Right cardiac atrium (tissue), 5 donors: ENCODE results near the gene CNTNAP1. TPM values are rescaled to one million over a fixed set of nuclear protein-coding genes. Genes with fewer than 3 reads are reported as not detected.

Experiments
- ATAC-seq, 2 donors: fragments of 200-7000 bp; cut with Tn5 transposase; one replicate each; pipeline versions ENCODE4 v1.8.0 to v1.9.1; 2020; ENCODE audit warnings: moderate library complexity in 2 of 2, mild to moderate bottlenecking in 1 of 2
- DNase-seq, 3 donors: peaks; one replicate each; pipeline ENCODE4 v3.0.0-alpha.2; 2020
- H3K27ac ChIP-seq: one replicate; pipeline ENCODE4 v1.5.1; 2013; ENCODE audit warnings: mild to moderate bottlenecking, low read length, control low read depth, moderate library complexity
- H3K27me3 ChIP-seq: one replicate; pipeline ENCODE4 v1.6.1; 2013; ENCODE audit not compliant: control insufficient read depth, insufficient read depth
- H3K4me1 ChIP-seq: one replicate; pipeline ENCODE4 v1.6.1; 2013; ENCODE audit warnings: low read length; ENCODE audit not compliant: control insufficient read depth, insufficient read depth
- H3K4me3 ChIP-seq: one replicate; pipeline ENCODE4 v1.5.1; 2013; ENCODE audit warnings: low read length, control low read depth
- H3K9me3 ChIP-seq: one replicate; pipeline ENCODE4 v1.6.1; 2013; ENCODE audit warnings: low read length; ENCODE audit not compliant: control insufficient read depth
- WGBS: extraction: QIAGEN DNeasy Blood & Tissue Kit; methylation state at CpG from one replicate; pipeline ENCODE4 v1.1.7; 2013; 5-methylcytosine and 5-hydroxymethylcytosine counted together
- intact Hi-C, 4 donors: fragments of 100-400 bp; cut with DNase I; formaldehyde crosslinking; loops; one replicate each; pipeline versions ENCODE4 v1.11.0 to v1.14.0; 2022 to 2023
- polyA plus RNA-seq: library from polyadenylated mRNA; stranded (reverse); fragments of 200-250 nt; gene quantifications from one replicate; pipeline ENCODE4 v1.2.3, GENCODE V29; 2013
- total RNA-seq, 4 donors: library from RNA; stranded (reverse); fragmentation: NEBNext Ultra II Directional; extraction: Animal tissue kit (Norgen Biotek cat#: 25700); gene quantifications; one replicate each; pipeline ENCODE4 v1.2.1, GENCODE V29; 2021
- donor health status: healthy with polysubstance abuse.
- donor health status: DM: no; HTN: yes; CAD: no.
- donor health status: DM: no; HTN: no; CAD: no.
- donor health status: DM: no; HTN: yes; CAD: no; lungs with severe emphysema.
- donor health status: DM: yes; HTN: yes; CAD: no.

The CNTNAP1 gene
- total and polyA plus RNA-seq, 5 donors = 4.6 to 9.9 (median 6.8) TPM

GRCh38 chr17:42700586-42701289 lies 18.4 kb downstream of the CNTNAP1 start:
- DNase-seq (no peak), ATAC-seq (no peak)
- no peaks in the 10 kb centered on the region for H3K9me3 ChIP-seq
- no peak overlapping the region for H3K4me3 ChIP-seq
- H3K27ac ChIP-seq = no peak overlapping the region
- no peaks in the 10 kb centered on the region for H3K4me1 ChIP-seq
- intact Hi-C loops = loop anchor here in 1 of 4 donors (5.0 kb wide), 1 partner anchor 113 kb away; no protein-coding TSS in a partner anchor
- 70% methylated on average over 10 of the region's 10 CpGs for WGBS
- no peaks in the 10 kb centered on the region for H3K27me3 ChIP-seq

GRCh38 chr17:42702446-42702845 lies 20.1 kb downstream of the CNTNAP1 start:
- no peak overlapping the region for H3K27ac ChIP-seq
- H3K4me1 ChIP-seq = no peaks in the 10 kb centered on the region
- intact Hi-C loops = loop anchor here in 1 of 4 donors (5.0 kb wide), 1 partner anchor 115 kb away; no protein-coding TSS in a partner anchor
- H3K9me3 ChIP-seq = no peaks in the 10 kb centered on the region
- DNase-seq = no peak
- H3K27me3 ChIP-seq = no peaks in the 10 kb centered on the region
- WGBS = 92% methylated on average over 11 of the region's 11 CpGs
- no peak for ATAC-seq
- no peak overlapping the region for H3K4me3 ChIP-seq

GRCh38 chr17:42704490-42704836 lies 22.1 kb downstream of the CNTNAP1 start:
- DNase-seq (no peak), ATAC-seq (no peak)
- no peaks in the 10 kb centered on the region for H3K9me3 ChIP-seq
- WGBS = 96% methylated on average over 5 of the region's 5 CpGs
- no peaks in the 10 kb centered on the region for H3K4me1 ChIP-seq
- no peak overlapping the region for H3K4me3 ChIP-seq
- H3K27ac ChIP-seq = no peak overlapping the region
- intact Hi-C loops = loop anchor here in 1 of 4 donors (5.0 kb wide), 1 partner anchor 117 kb away; no protein-coding TSS in a partner anchor
- H3K27me3 ChIP-seq = no peaks in the 10 kb centered on the region

- Histone ChIP-seq H3K27me3 (no peaks in the 10 kb centered on the region), H3K4me1 (no peaks in the 10 kb centered on the region), H3K9me3 (no peaks in the 10 kb centered on the region), H3K27ac (no peak overlapping the region), H3K4me3 (no peak overlapping the region)
- no peak for ATAC-seq
- DNase-seq = no peak
- 84% methylated on average over 8 of the region's 8 CpGs for whole genome bisulfite sequencing
- intact Hi-C loops = loop anchor here in 1 of 4 donors (5.0 kb wide), 1 partner anchor 118 kb away; no protein-coding TSS in a partner anchor
Observed at GRCh38 chr17:42704837-42705494, 22.6 kb downstream of the CNTNAP1 start.

GRCh38 chr17:42706732-42707131 lies 24.4 kb downstream of the CNTNAP1 start:
- no peaks in the 10 kb centered on the region for H3K27me3 ChIP-seq
- 85% methylated on average over 5 of the region's 5 CpGs for WGBS
- no peak for DNase-seq
- H3K4me1 ChIP-seq = no peaks in the 10 kb centered on the region
- ATAC-seq = no peak
- no peak overlapping the region for H3K27ac ChIP-seq
- no peak overlapping the region for H3K4me3 ChIP-seq
- intact Hi-C loops = no loop called here
- no peaks in the 10 kb centered on the region for H3K9me3 ChIP-seq

GRCh38 chr17:42708588-42708987 lies 26.3 kb downstream of the CNTNAP1 start:
- intact Hi-C loops = no loop called here
- Histone ChIP-seq H3K27ac (no peak overlapping the region), H3K27me3 (no peaks in the 10 kb centered on the region), H3K4me3 (no peak overlapping the region), H3K4me1 (no peaks in the 10 kb centered on the region), H3K9me3 (no peaks in the 10 kb centered on the region)
- WGBS = 94% methylated on average over 3 of the region's 3 CpGs
- DNase-seq = no peak
- ATAC-seq = no peak

GRCh38 chr17:42709561-42709960 lies 27.2 kb downstream of the CNTNAP1 start:
- Histone ChIP-seq H3K27me3 (no peaks in the 10 kb centered on the region), H3K27ac (no peak overlapping the region), H3K4me1 (no peaks in the 10 kb centered on the region), H3K4me3 (no peak overlapping the region), H3K9me3 (no peaks in the 10 kb centered on the region)
- ATAC-seq (no peak), DNase-seq (no peak)
- 67% methylated on average over 2 of the region's 2 CpGs for WGBS
- intact Hi-C loops = no loop called here

- WGBS = 10% methylated on average over 2 of the region's 2 CpGs
- Histone ChIP-seq H3K4me3 (no peak overlapping the region), H3K9me3 (no peaks in the 10 kb centered on the region), H3K27ac (no peak overlapping the region), H3K4me1 (no peaks in the 10 kb centered on the region), H3K27me3 (no peaks in the 10 kb centered on the region)
- no peak for DNase-seq
- intact Hi-C loops = loop anchor here in 3 of 4 donors (5.0 to 10.0 kb wide), 3 partner anchors 41 to 214 kb away; partner anchors contain the start of gene RAMP2 (in 3 of the 3)
- peak; percentile 83 to 90 for ATAC-seq
Observed at GRCh38 chr17:42720996-42721583, 38.8 kb downstream of the CNTNAP1 start.

GRCh38 chr17:42723636-42724035 lies 41.3 kb downstream of the CNTNAP1 start:
- no peaks in the 10 kb centered on the region for H3K9me3 ChIP-seq
- no peak overlapping the region for H3K4me3 ChIP-seq
- no peaks in the 10 kb centered on the region for H3K4me1 ChIP-seq
- ATAC-seq = no peak
- DNase-seq = no peak
- no peak overlapping the region for H3K27ac ChIP-seq
- WGBS = 50% methylated on average over 3 of the region's 3 CpGs
- no peaks in the 10 kb centered on the region for H3K27me3 ChIP-seq
- intact Hi-C loops = loop anchor here in 3 of 4 donors (5.0 to 10.0 kb wide), 3 partner anchors 39 to 211 kb away; partner anchors contain the start of gene RAMP2 (in 3 of the 3)

- DNase-seq (no peak), ATAC-seq (no peak)
- Histone ChIP-seq H3K27ac (no peak overlapping the region), H3K9me3 (no peaks in the 10 kb centered on the region), H3K27me3 (no peaks in the 10 kb centered on the region), H3K4me3 (no peak overlapping the region), H3K4me1 (no peaks in the 10 kb centered on the region)
- intact Hi-C loops = loop anchor here in 1 of 4 donors (10.0 kb wide), 2 partner anchors 90 to 210 kb away; no protein-coding TSS in a partner anchor
- WGBS = 94% methylated on average over 6 of the region's 6 CpGs
Observed at GRCh38 chr17:42725143-42725542, 42.8 kb downstream of the CNTNAP1 start.

GRCh38 chr17:42740699-42741098 lies 58.4 kb downstream of the CNTNAP1 start:
- Histone ChIP-seq H3K9me3 (no peaks in the 10 kb centered on the region), H3K4me1 (peaks cover 8% of the 10 kb centered on the region), H3K27ac (no peak overlapping the region), H3K27me3 (no peaks in the 10 kb centered on the region), H3K4me3 (no peak overlapping the region)
- no peak for DNase-seq
- WGBS = 82% methylated on average over 1 of the region's 1 CpG
- intact Hi-C loops = no loop called here
- no peak for ATAC-seq
